ENCODE data around the gene COL8A1. TPM values are rescaled to one million over a fixed set of nuclear protein-coding genes. Genes with fewer than 3 reads are reported as not detected.

The COL8A1 gene
- total RNA-seq, 1 donor from 2014 or later: 14.1 TPM

- intact Hi-C loops (cut with DNase I): no loop called here
- ATAC-seq: no peak
- DNase-seq (ENCODE audit: missing footprints): no peak
These were observed 58.1 kb downstream of the COL8A1 start for GRCh38 chr3:99696497-99696896.

GRCh38 chr3:99697250-99697649, 58.9 kb downstream of the COL8A1 start:
- no peak for ATAC-seq
- intact Hi-C loops (cut with DNase I): no loop called here
- no peak for DNase-seq (ENCODE audit: missing footprints)

- ATAC-seq: no peak
- intact Hi-C loops (cut with DNase I): no loop called here
- DNase-seq (ENCODE audit: missing footprints): no peak
These were observed 60.5 kb downstream of the COL8A1 start for GRCh38 chr3:99698932-99699331.

GRCh38 chr3:99699841-99700240, 61.4 kb downstream of the COL8A1 start:
- peak; percentile 44 for ATAC-seq
- intact Hi-C loops (cut with DNase I): no loop called here
- DNase-seq (ENCODE audit: missing footprints): no peak

- DNase-seq (ENCODE audit: missing footprints) (no peak), ATAC-seq (peak; percentile 13)
- intact Hi-C loops (cut with DNase I): no loop called here
These were observed 62.4 kb downstream of the COL8A1 start for GRCh38 chr3:99700631-99701268.

- intact Hi-C loops (cut with DNase I): no loop called here
- DNase-seq (ENCODE audit: missing footprints): no peak
- no peak for ATAC-seq
These were observed 64.9 kb downstream of the COL8A1 start for GRCh38 chr3:99702953-99703943.

- ATAC-seq: no peak
- no peak for DNase-seq (ENCODE audit: missing footprints)
- intact Hi-C loops (cut with DNase I): no loop called here
These were observed 66.0 kb downstream of the COL8A1 start for GRCh38 chr3:99704417-99704816.

GRCh38 chr3:99706410-99706809, 68.0 kb downstream of the COL8A1 start:
- DNase-seq (ENCODE audit: missing footprints): no peak
- ATAC-seq: no peak
- intact Hi-C loops (cut with DNase I): no loop called here

GRCh38 chr3:99708207-99708745, 69.9 kb downstream of the COL8A1 start:
- ATAC-seq (peak; percentile 28), DNase-seq (ENCODE audit: missing footprints) (no peak)
- intact Hi-C loops (cut with DNase I): no loop called here

GRCh38 chr3:99709686-99710085, 71.3 kb downstream of the COL8A1 start:
- intact Hi-C loops (cut with DNase I): no loop called here
- DNase-seq (ENCODE audit: missing footprints): no peak
- no peak for ATAC-seq

- no peak for ATAC-seq
- DNase-seq (ENCODE audit: missing footprints): no peak
- intact Hi-C loops (cut with DNase I): no loop called here
These were observed 71.7 kb downstream of the COL8A1 start for GRCh38 chr3:99710094-99710493.

- DNase-seq (ENCODE audit: missing footprints) (no peak), ATAC-seq (no peak)
These were observed 73.0 kb downstream of the COL8A1 start for GRCh38 chr3:99711351-99711750.

GRCh38 chr3:99712291-99712954, 74.0 kb downstream of the COL8A1 start:
- intact Hi-C loops (cut with DNase I): no loop called here
- DNase-seq (ENCODE audit: missing footprints) (no peak), ATAC-seq (no peak)

More at GRCh38 chr3:99711351-99711750, 73.0 kb downstream of the COL8A1 start:
- intact Hi-C loops (cut with DNase I): no loop called here

- DNase-seq (ENCODE audit: missing footprints): no peak
- no peak for ATAC-seq
- intact Hi-C loops (cut with DNase I): no loop called here
These were observed 75.0 kb downstream of the COL8A1 start for GRCh38 chr3:99713440-99713839.

- intact Hi-C loops (cut with DNase I): no loop called here
- ATAC-seq: no peak
- no peak for DNase-seq (ENCODE audit: missing footprints)
These were observed 75.8 kb downstream of the COL8A1 start for GRCh38 chr3:99714146-99714545.

GRCh38 chr3:99714575-99714974, 76.2 kb downstream of the COL8A1 start:
- no peak for DNase-seq (ENCODE audit: missing footprints)
- intact Hi-C loops (cut with DNase I): no loop called here
- ATAC-seq: no peak

GRCh38 chr3:99716463-99716995, 78.1 kb downstream of the COL8A1 start:
- DNase-seq (ENCODE audit: missing footprints): no peak
- no peak for ATAC-seq
- intact Hi-C loops (cut with DNase I): no loop called here

- intact Hi-C loops (cut with DNase I): no loop called here
- ATAC-seq: no peak
- no peak for DNase-seq (ENCODE audit: missing footprints)
These were observed 82.7 kb downstream of the COL8A1 start for GRCh38 chr3:99720985-99721632.

- intact Hi-C loops (cut with DNase I): no loop called here
- DNase-seq (ENCODE audit: missing footprints) (no peak), ATAC-seq (no peak)
These were observed 83.2 kb downstream of the COL8A1 start for GRCh38 chr3:99721633-99722007.

Measured in Right ventricle myocardium inferior (tissue), 1 donor.